SIG-M5 (cell line): ENCODE data around the gene NTMT1.
"Not testable (repeated sequence)": the region's sequence is repeated elsewhere in the genome, so short reads cannot be mapped to it uniquely, and the experiment has no call there.

Source experiments
- DNase-seq: peaks from one replicate; lab custom pipeline; 2025; lab: John Stamatoyannopoulos, UW

The NTMT1 gene

GRCh38 chr9:129654554-129655040 is 28.6 kb downstream of the NTMT1 start:
- no peak for DNase-seq

DNA sequence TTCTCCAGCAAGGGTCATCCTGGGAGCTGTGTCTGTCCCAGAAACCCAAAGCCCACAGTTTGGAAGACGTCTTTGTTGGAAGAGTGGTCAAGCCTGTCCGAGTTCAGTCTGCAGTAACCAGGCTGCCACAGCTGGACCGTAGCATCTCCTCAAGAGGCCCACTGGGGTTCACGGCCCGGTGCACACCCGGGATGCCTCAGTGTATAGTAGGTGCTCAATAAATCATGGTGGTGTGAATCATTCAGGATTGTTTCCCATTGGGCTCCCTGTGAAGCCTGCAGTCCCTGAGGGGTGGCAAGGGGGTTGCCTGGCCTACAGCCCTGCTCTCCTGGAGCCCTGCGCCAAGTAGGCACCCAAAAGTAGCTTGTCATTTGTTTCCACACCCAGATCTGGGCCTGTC is 29.2 kb downstream of the NTMT1 start:
- DNase-seq = no peak

DNA sequence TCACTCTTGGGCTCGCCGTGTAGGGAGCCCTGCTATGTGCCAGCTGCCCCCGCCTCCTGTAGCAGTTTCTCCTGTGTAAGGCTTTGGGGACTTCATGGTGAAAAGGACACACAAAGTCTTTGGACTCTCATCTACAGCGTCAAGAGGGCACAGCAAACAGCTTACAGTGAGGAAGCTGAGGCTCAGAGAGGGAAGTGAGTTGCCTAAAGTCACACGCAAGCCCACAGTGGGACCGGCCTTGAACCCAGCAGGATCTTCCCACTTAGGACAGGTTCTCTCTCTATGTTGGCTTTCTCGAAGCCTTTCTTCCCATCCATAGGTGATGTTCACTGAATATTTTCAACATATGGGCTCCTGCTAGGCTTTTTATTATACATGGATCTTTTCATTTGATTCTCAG is 29.7 kb downstream of the NTMT1 start:
- no peak for DNase-seq

DNA sequence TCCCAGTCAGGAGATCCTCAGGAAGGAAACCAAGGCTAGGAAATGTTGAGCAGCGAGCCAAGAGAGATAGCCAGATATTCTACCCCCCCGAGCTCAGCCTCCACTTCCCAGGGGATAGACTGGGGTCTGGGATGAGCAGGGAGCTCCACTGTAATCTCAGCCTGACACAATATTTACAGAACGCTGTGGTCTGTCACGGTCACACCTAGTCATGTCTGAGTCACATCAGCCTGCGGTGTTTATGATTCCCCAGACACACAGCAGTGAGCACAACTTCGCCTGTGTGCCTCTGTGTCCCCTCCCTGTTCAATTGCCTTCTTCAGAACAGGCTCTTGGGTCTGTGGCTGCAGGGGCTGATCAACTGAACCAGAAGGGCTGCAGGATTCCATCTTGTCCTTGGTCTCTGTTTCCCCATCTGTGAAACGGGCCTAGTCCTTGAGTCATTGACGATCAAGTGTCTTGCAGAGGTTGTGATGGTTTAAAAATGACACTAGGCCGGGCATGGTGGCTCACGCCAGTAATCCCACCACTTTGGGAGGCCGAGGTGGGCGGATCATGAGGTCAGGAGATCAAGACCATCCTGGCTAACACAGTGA is 30.9 kb downstream of the NTMT1 start:
- DNase-seq = no peak

DNA sequence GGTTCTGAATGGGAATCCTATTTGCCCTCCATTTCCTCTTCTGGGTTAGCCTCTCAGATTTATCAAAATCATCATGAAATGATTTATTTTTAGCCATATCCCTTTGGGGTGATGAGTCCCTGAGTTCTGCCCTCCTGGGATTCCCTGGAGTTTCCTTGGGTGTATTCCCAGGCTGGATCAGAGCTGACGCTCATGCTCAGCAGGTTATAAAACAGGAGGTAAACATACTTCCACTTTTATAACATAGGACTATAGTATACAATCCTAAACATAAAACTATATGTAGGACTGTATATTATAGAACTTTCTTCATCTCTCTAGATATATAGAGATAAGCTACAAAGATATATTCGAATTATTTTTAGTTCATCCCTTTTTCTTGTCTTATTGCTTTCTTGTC is 35.1 kb downstream of the NTMT1 start:
- DNase-seq = no peak

GRCh38 chr9:129662239-129662638 is 36.3 kb downstream of the NTMT1 start:
- not testable (repeated sequence) for DNase-seq

DNA sequence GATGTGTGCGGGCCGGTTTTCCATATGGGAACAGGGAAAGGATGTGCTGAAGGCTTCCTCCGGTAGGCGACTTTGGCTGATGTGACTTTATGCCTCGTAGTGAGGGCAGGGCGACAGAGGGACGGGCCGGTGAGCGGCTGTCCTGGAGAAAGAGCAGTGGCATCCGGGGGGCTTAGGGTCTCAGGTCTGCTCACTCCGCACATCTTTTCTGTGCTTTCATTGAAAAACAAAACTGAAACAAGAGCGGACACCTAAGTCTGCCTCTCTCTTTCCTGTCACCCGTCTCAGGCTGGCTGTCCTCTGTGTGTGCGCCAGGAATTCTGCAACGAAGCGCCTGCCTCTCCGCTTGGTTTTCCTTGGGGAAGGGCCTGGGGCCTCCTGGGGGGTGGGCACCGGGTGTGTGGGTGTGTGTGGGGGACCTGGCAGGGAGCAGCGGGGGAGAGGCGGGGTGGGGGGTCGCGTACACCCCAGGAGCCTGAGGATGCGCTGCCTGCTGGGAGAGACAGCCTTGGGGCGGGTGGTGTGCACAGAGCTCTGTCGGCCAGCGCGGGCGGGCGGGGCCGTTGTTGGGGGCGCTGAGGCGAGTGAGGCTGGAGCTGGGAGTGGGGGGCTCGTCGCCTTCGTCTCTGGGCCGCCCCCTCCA is 38.9 kb downstream of the NTMT1 start:
- DNase-seq = no peak

DNA sequence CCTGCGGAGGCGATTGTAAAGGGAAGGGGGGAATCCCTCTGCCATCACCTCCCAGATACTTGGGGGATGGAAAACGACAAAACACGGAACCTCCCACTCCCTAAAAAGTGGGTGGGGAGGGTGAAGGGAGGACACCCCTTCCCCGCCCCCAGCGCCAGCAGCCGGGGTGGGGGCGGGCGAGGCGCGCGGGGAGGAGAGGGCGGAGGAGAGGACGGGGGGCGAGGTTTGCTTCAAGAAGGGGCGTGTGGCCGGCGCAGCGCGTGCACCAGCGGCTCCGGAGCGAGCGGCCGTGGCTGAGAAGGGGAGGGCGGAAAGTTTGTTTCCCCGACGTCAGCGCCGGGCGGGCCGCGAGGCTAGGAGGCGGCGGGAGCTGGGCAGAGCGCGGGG is 39.4 kb downstream of the NTMT1 start, which contains the start of gene PRRX2:
PRRX2 (plus strand) TSS at position 259 of the 387 bp plus-strand sequence. CDS start 221 bp downstream, outside the sequence.
- no peak for DNase-seq

GRCh38 chr9:129665814-129666520 is 40.0 kb downstream of the NTMT1 start:
- no peak for DNase-seq

DNA sequence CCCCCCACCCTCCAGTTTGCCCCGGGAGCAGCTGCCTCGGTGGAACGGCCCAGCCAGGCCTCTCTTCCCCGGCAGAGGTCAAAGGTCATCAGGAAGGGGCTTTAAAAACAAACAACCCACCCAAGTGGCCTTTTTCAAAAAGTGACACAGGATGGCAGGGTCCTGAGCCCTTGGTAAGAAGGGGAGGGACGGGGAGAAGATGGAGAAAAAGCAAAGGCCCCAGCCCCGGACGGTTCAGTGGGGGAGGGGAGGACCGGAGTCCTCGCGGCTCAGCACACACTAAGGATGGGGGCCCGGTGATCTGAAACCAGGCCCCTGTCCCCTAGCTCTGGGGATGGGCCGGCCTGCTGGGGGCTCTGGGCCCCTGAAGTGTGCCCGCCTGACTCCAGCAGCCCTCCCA is 40.6 kb downstream of the NTMT1 start:
- no peak for DNase-seq

- DNase-seq = no peak
These were observed 41.4 kb downstream of the NTMT1 start for GRCh38 chr9:129667378-129667777.

DNA sequence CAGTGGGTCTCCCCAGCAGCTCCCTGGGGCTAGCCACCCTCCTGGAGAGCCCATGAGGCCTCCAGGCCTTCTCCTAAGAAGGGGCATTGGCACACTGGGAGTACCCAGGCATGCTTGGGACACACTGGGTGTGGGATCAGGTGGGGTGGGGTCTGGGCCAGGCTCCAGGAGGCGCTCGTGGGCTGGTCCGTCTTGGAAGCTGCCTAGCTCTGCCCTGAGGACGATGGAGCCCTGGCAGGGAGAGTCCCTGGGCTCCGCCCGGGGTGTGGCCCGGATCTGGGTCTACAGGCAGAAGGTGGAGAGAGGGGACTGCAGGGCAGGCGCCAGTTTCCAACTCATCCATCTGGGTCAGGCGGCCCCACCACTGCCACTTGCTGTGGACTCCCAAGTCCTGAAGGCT is 41.9 kb downstream of the NTMT1 start:
- DNase-seq = no peak

- DNase-seq = no peak
These were observed 43.3 kb downstream of the NTMT1 start for GRCh38 chr9:129669141-129669718.

DNA sequence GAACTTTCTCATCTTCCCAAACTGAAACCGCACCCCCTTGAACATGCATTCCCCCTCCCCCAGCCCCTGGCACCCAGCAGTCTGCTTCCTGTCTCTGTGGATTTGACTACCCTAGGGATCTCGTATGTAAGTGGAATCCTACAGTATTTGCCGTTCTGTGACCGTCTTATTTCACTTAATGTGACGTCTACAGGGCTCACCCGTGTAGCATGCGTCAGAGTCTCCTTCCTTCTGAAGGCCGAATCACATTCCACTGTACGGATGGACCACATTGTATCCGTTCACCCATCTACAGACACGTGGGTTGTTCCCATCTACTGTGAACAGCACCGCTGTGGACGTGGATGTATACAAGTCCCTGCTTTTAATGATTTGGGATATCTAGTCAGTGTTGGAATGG is 44.0 kb downstream of the NTMT1 start:
- DNase-seq = no peak

- DNase-seq = no peak
These were observed 45.1 kb downstream of the NTMT1 start for GRCh38 chr9:129671065-129671464.

- no peak for DNase-seq
These were observed 45.6 kb downstream of the NTMT1 start for GRCh38 chr9:129671519-129671918.

DNA sequence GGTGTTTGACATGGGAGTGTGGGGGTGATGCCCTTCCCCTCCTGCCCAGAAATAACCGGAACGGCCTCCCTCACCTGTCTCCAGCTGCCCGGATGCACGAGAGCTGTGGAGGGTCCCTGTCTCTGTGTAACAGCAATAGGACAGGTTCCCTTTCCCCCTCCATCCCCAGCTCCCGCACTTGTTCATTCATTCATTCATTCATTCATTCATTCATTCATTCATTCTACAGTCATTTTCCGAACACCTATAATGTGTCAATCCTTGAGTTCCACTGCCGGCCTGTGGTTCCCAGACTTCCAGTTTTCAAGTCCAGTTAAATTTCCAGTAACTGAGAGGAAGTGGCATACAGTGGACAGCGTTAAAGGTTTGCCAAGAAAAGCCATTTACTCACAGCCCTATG is 46.7 kb downstream of the NTMT1 start:
- no peak for DNase-seq

DNA sequence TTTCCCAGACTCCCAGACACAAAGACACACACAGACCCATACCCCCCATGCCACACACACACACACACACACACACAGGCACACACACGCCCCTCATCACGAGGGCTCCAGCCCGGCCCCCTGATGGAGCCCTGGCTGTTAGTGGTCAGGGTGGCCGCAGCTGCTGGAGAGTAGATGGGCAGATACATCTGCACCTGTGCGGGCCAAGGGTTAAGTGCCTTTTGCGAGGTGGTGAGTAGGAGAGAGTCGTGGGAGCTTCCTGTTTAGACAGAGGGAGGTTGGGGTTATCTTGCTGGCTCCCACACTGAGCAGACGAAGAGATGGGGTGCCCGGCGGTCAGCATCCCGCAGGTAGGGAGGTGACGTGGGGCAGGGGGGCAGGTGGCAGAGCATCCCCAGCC is 47.6 kb downstream of the NTMT1 start:
- DNase-seq = no peak

DNA sequence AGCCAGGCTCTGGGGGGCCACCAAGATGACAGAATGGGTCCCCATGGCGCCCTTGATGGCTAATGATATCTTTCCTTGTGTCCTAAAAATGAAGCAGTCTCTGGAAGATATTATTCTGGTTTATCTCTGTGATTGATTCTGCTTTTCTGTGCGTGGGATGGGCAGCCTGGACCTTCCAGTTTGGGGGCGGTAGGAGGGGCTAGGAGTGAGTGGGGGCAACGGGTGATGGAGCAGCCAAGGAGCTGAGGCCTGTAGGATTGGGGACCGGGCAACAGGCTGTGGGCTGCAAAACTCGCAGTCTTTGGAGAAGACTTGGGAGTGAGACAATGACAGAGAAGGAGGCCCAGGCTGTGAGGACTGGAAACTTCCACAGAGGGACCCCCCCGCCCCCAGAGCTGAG is 48.3 kb downstream of the NTMT1 start:
- DNase-seq = no peak

- no peak for DNase-seq
These were observed 49.7 kb downstream of the NTMT1 start for GRCh38 chr9:129675620-129676019.

DNA sequence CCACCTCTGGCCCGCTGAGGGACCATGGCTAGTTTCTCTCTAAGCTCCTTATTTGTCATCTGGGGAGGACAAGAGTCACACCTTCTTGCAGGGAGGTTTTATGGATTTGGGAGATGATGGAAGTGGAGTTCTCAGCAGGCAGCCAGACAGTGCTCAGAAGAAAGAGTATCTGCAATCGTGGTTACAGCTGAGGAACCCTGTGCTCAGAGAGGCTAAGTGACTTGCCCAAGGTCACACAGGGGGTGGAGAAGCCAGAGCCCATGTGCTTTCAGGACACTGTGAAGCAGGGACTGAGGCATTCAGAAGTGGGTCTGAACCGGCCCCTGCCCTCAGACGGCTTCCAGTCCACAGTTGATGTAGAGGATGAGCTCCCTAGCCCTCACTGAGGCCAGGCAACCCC is 50.3 kb downstream of the NTMT1 start:
- DNase-seq = no peak

- DNase-seq = no peak
These were observed 51.0 kb downstream of the NTMT1 start for GRCh38 chr9:129676975-129677374.

DNA sequence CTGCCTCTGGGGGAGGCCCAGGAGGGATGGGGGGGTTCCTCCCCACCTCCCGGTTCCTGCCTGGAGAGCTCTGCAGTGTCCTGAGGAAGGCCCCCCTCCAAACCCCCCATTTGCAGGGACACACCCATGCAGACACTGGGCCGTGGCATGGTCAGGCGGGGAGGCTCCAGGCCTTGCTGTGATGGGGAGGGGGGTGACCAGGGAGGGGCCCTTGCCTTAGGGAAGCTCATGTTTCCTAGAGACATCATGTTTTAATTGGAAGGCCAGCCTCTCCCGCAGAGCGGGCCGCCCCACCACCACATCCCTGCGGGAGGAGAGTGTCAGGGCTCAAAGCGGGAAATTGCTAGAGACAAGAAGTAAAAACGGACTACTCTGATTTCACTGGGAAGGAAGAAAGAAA is 51.5 kb downstream of the NTMT1 start:
- no peak for DNase-seq
